Immature natural killer cell (primary cell): Measurements from ENCODE around the gene SLC10A6. TPM values are rescaled to one million over a fixed set of nuclear protein-coding genes. Genes with fewer than 3 reads are reported as not detected.

Experiments
- DNase-seq, 3 donors: peaks; one replicate each; pipeline ENCODE4 v3.0.0; 2022; ENCODE audit warnings: mixed read lengths in 1 of 3
- H3K27ac Mint-ChIP-seq, 6 donors: one replicate each; pipeline ENCODE4 v1.8.0; 2020; ENCODE audit warnings: mixed read lengths in 6 of 6, mild to moderate bottlenecking in 5 of 6, inconsistent platforms in 4 of 6, moderate library complexity in 3 of 6
- H3K27me3 Mint-ChIP-seq, 3 donors: one replicate each; pipeline ENCODE4 v1.8.0; 2020 to 2021; ENCODE audit warnings: low read depth in 3 of 3, mild to moderate bottlenecking in 3 of 3, mixed read lengths in 3 of 3, moderate library complexity in 3 of 3, inconsistent platforms in 1 of 3
- H3K36me3 Mint-ChIP-seq, 3 donors: one replicate each; pipeline ENCODE4 v1.8.0; 2020; ENCODE audit warnings: mixed read lengths in 3 of 3, inconsistent platforms in 2 of 3, mild to moderate bottlenecking in 2 of 3
- H3K4me1 Mint-ChIP-seq, 2 donors: one replicate each; pipeline ENCODE4 v1.8.0; 2020; ENCODE audit warnings: inconsistent platforms in 2 of 2, mild to moderate bottlenecking in 2 of 2, mixed read lengths in 2 of 2, moderate library complexity in 1 of 2
- H3K4me3 Mint-ChIP-seq, 5 donors: one replicate each; pipeline ENCODE4 v1.8.0; 2020; ENCODE audit warnings: mild to moderate bottlenecking in 5 of 5, mixed read lengths in 5 of 5, inconsistent platforms in 3 of 5, moderate library complexity in 3 of 5
- H3K9me3 Mint-ChIP-seq, 6 donors: one replicate each; pipeline ENCODE4 v1.8.0; 2020; ENCODE audit warnings: mild to moderate bottlenecking in 6 of 6, mixed read lengths in 6 of 6, inconsistent platforms in 4 of 6, moderate library complexity in 3 of 6
- polyA plus RNA-seq, 3 donors: library from polyadenylated mRNA; unstranded; fragments of 300-500 nt; fragmentation: Illumina TruSeq; gene quantifications; one replicate each; pipeline ENCODE4 v1.2.3, GENCODE V29; 2021

SLC10A6 gene
- not detected for polyA plus RNA-seq

GRCh38 chr4:86848732-86849619 lies at the start of gene SLC10A6:
Gene SLC10A6, minus strand, starts transcription at chr4:86849384. Its CDS starts 269 bp downstream, at chr4:86849115.
- H3K27me3 Mint-ChIP-seq = peaks cover 0 to 4% (median 0%) of the 10 kb centered on the region in 3 donors
- H3K9me3 Mint-ChIP-seq = no peaks in the 10 kb centered on the region
- H3K27ac Mint-ChIP-seq = no peak within 1 kb of the TSS
- no peak within 1 kb of the TSS for H3K4me3 Mint-ChIP-seq
- no peaks in the 10 kb centered on the region for H3K4me1 Mint-ChIP-seq
- no peaks in the 10 kb centered on the region for H3K36me3 Mint-ChIP-seq
- DNase-seq = no peak

DNA sequence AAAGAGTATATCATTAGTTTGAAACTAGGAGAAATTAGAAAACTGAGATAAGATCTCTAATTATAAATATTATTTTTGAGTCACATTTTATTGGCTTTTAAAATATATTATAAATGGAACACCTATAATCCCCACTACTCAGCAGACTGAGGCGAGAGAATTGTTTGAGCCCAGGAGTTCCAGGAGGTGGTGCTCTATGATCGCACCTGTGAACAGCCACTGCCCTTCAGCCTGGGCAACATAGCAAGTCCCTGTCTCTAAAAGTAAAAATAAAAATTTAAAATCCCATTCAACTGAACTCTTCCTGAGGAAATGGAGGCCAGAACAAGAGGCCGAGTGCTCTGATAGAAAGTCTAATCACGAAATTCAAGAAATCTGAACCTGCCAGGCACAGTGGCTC lies 49.4 kb upstream of the SLC10A6 start:
- Mint-ChIP-seq H3K27me3 (peaks cover 3 to 4% (median 4%) of the 10 kb centered on the region in 3 donors), H3K9me3 (no peaks in the 10 kb centered on the region), H3K4me3 (no peak overlapping the region), H3K27ac (no peak overlapping the region), H3K4me1 (no peaks in the 10 kb centered on the region), H3K36me3 (peaks cover 6 to 10% (median 6%) of the 10 kb centered on the region in 3 donors)
- no peak for DNase-seq

DNA sequence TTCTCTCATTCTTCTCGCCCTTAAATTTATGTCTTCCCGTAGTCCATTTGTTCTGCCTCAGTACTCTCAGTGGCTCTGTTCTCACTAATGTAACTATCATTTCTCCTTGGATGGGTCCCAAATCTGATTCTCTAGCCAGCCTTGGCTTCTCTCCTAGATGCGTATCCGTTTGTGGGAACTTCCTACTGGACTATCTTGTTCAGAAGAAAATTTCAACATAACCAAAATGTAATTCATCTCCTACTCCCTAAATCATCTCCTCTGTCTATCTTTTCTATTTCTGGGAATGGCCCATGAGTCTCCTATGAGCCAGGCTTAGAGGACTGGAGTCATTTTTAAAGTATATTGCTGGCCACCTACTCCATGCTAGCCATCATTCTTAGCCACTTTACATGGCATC lies 47.4 kb upstream of the SLC10A6 start:
- no peak overlapping the region for H3K27ac Mint-ChIP-seq
- H3K9me3 Mint-ChIP-seq = no peaks in the 10 kb centered on the region
- H3K4me3 Mint-ChIP-seq = no peak overlapping the region
- peaks cover 6 to 10% of the 10 kb centered on the region in 2 donors for H3K4me1 Mint-ChIP-seq
- no peak for DNase-seq
- peaks cover 0 to 5% (median 0%) of the 10 kb centered on the region in 3 donors for H3K36me3 Mint-ChIP-seq
- H3K27me3 Mint-ChIP-seq = peaks cover 6 to 8% (median 7%) of the 10 kb centered on the region in 3 donors

DNA sequence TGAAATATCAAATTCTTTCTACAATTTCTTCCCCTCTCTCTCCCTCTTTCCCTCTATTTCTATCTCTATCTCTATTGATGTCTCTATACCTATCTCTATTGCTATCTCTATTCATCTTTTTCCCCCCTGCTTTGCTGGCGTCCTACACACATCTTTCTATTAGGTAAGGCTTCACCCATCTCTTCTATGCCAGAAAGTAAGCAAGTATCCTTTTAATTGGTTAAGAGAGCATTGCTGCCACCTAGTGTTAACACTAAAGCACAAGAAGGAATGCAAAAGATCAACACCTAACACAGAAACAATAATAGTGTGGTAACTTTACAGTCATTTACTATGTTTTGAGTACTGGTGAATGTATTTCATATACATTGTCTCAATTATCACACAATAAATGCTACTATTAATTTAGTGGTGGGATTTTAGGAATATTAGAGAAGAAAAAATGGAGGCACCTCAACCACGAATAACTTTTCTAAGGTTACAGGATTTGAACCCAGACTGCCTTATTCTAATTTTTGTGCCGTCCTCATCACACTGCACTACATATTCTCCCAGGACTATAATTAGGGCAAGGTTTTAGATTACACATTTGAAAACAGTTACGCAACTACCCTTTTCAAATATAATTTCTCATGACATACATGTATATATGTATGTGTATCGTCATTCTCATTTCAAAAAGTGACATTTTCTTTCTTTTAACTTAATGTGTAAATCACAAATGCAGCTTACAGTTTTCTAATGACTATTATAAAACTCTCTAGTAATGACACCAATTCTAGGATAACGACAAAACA lies 46.7 kb upstream of the SLC10A6 start:
- Mint-ChIP-seq H3K36me3 (peaks cover 0 to 5% (median 4%) of the 10 kb centered on the region in 3 donors), H3K9me3 (no peaks in the 10 kb centered on the region), H3K27ac (no peak overlapping the region), H3K27me3 (peaks cover 6 to 15% (median 15%) of the 10 kb centered on the region in 3 donors), H3K4me1 (peaks cover 8 to 17% of the 10 kb centered on the region in 2 donors), H3K4me3 (no peak overlapping the region)
- peak; percentile 12 to 24 (median 20) for DNase-seq

DNA sequence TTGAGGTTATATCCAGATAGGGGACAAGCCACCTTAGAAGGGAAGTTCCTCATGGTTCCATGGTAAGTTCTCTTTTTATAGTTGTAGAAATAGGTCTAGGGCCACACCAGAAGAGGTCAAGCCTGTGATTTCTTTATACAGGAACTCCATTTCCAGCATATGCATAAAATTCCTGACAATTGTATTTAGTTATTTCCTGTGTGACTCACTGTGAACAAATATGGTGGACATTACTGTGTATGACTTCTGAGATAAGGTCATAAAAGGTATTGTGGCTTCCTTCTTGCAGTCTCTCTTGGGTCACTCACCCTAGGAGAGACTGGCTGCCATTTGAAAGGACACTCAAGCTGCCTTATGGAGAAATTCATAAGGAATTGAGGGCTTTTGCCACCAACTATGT lies 45.3 kb upstream of the SLC10A6 start:
- Mint-ChIP-seq H3K36me3 (peaks cover 0 to 5% (median 5%) of the 10 kb centered on the region in 3 donors), H3K27ac (no peak overlapping the region), H3K4me1 (peaks cover 8 to 18% of the 10 kb centered on the region in 2 donors), H3K4me3 (no peak overlapping the region), H3K27me3 (peaks cover 6 to 18% (median 14%) of the 10 kb centered on the region in 3 donors), H3K9me3 (no peaks in the 10 kb centered on the region)
- no peak for DNase-seq

DNA sequence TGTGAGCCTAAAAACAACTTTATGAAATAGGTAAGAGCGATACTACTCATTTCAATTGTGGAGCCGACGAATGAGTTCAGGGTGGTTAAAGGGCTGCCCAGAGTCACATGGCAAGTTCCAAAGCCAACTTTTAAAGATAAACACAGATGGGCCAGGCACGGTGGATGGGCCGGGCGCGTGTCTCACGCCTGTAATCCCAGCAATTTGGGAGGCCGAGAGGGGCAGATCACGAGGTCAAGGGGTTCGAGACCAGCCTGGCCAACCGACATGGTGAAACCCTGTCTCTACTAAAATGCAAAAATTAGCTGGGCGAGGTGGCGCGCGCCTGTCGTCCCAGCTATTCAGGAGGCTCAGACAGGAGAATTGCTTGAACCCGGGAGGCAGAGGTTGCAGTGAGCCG lies 44.0 kb upstream of the SLC10A6 start:
- Mint-ChIP-seq H3K27ac (no peak overlapping the region), H3K4me3 (peak overlapping the region in 2 of 5 donors; percentile 67 to 71), H3K9me3 (no peaks in the 10 kb centered on the region), H3K27me3 (peaks cover 6 to 18% (median 13%) of the 10 kb centered on the region in 3 donors), H3K4me1 (peaks cover 8 to 18% of the 10 kb centered on the region in 2 donors), H3K36me3 (peaks cover 3 to 7% (median 5%) of the 10 kb centered on the region in 3 donors)
- no peak for DNase-seq

GRCh38 chr4:86892636-86892960 lies 43.4 kb upstream of the SLC10A6 start:
- H3K9me3 Mint-ChIP-seq = no peaks in the 10 kb centered on the region
- peaks cover 6 to 18% (median 13%) of the 10 kb centered on the region in 3 donors for H3K27me3 Mint-ChIP-seq
- H3K27ac Mint-ChIP-seq = no peak overlapping the region
- peak overlapping the region; percentile 59 to 74 (median 67) for H3K4me3 Mint-ChIP-seq
- DNase-seq = no peak
- peaks cover 8 to 18% of the 10 kb centered on the region in 2 donors for H3K4me1 Mint-ChIP-seq
- peaks cover 4 to 10% (median 5%) of the 10 kb centered on the region in 3 donors for H3K36me3 Mint-ChIP-seq

- peaks cover 8 to 18% of the 10 kb centered on the region in 2 donors for H3K4me1 Mint-ChIP-seq
These were observed 42.8 kb upstream of the SLC10A6 start, which contains the start of gene C4orf36 for GRCh38 chr4:86891762-86892635. Gene C4orf36, minus strand, starts transcription at chr4:86892422. Its CDS starts 902 bp downstream, at chr4:86891520.

DNA sequence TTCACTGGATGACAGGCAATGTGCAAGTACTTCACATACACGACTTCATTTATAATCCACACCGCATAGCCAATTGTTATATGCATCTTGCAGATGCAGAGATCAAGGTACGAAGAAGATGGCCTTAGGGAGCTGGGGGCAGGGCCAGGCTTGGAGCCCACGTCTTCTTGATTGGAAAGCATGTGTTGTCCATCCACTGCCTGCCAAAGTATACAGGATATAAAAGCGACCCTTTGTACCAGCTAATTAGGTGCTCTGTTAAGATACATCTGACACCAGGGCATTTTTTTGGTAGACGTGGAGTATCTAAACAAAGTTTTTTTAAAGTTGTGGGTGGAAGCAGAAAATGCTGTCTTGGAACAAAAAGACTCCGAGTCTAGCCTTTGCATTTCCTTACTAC lies 41.6 kb upstream of the SLC10A6 start:
- Mint-ChIP-seq H3K27me3 (peaks cover 6 to 18% (median 13%) of the 10 kb centered on the region in 3 donors), H3K36me3 (peaks cover 4 to 12% (median 5%) of the 10 kb centered on the region in 3 donors), H3K9me3 (no peaks in the 10 kb centered on the region), H3K4me3 (peak overlapping the region in 4 of 5 donors; percentile 9 to 60 (median 33)), H3K27ac (no peak overlapping the region), H3K4me1 (peaks cover 8 to 18% of the 10 kb centered on the region in 2 donors)
- DNase-seq = no peak

More at GRCh38 chr4:86891762-86892635, 42.8 kb upstream of the SLC10A6 start, which contains the start of gene C4orf36:
- peak within 1 kb of the TSS; percentile 60 to 74 (median 67) for H3K4me3 Mint-ChIP-seq
- H3K27me3 Mint-ChIP-seq = peaks cover 6 to 18% (median 13%) of the 10 kb centered on the region in 3 donors
- H3K27ac Mint-ChIP-seq = no peak within 1 kb of the TSS
- DNase-seq = no peak
- peaks cover 4 to 12% (median 5%) of the 10 kb centered on the region in 3 donors for H3K36me3 Mint-ChIP-seq
- H3K9me3 Mint-ChIP-seq = no peaks in the 10 kb centered on the region

- Mint-ChIP-seq H3K27ac (no peak overlapping the region), H3K4me3 (no peak overlapping the region), H3K9me3 (peaks cover 9 to 25% (median 14%) of the 10 kb centered on the region in 6 donors), H3K4me1 (no peaks in the 10 kb centered on the region), H3K36me3 (peaks cover 3 to 5% (median 5%) of the 10 kb centered on the region in 3 donors), H3K27me3 (peaks cover 0 to 2% (median 0%) of the 10 kb centered on the region in 3 donors)
- no peak for DNase-seq
These were observed 30.5 kb upstream of the SLC10A6 start for GRCh38 chr4:86879641-86880040.

GRCh38 chr4:86878640-86879039 lies 29.5 kb upstream of the SLC10A6 start:
- H3K9me3 Mint-ChIP-seq = peaks cover 9 to 25% (median 14%) of the 10 kb centered on the region in 6 donors
- peaks cover 3 to 5% (median 5%) of the 10 kb centered on the region in 3 donors for H3K36me3 Mint-ChIP-seq
- no peak for DNase-seq
- peaks cover 0 to 2% (median 0%) of the 10 kb centered on the region in 3 donors for H3K27me3 Mint-ChIP-seq
- H3K4me1 Mint-ChIP-seq = no peaks in the 10 kb centered on the region
- no peak overlapping the region for H3K27ac Mint-ChIP-seq
- H3K4me3 Mint-ChIP-seq = no peak overlapping the region

DNA sequence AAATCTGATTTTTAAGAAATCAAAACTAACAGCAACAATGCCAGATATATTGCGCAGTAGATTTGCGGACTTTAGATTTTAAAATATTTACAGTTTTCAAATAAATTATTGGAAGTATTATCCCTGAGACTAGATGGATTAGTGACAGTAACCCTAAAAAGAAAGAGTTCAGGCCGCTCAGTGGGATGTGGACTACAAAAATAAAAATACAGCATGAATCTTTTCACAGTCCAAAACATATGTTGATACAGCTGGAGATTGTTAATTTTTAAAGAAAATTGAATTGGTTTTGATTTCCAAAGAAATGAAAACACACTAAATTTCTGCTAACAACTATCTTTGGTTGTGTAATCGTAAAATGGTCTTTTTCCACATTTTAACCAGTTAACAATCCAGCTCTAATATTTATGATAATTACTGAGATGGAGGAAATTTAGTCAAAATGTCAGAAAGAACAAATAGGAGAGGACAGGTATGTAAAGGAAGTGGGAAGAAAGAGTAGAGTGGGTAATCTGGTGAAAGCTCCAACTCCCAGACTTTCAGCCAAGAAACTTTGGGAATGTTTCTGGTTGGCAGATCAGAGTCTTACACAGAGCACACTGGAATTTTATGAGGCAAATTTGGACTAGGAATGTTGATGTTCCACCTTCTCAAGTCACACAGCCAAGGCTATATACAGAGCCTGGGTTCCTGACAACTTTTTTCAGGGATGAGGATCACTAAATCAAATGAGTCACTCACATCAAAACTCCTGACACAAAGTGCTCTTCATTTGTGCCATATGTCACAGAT lies 27.9 kb upstream of the SLC10A6 start:
- Mint-ChIP-seq H3K9me3 (peaks cover 12 to 25% (median 14%) of the 10 kb centered on the region in 6 donors), H3K4me1 (no peaks in the 10 kb centered on the region), H3K4me3 (no peak overlapping the region), H3K36me3 (peaks cover 3 to 5% (median 5%) of the 10 kb centered on the region in 3 donors), H3K27me3 (peaks cover 0 to 2% (median 0%) of the 10 kb centered on the region in 3 donors), H3K27ac (no peak overlapping the region)
- DNase-seq = no peak
